Endothelial cell of umbilical vein (primary cell): ENCODE results near the gene ZNF708. TPM values are rescaled to one million over a fixed set of nuclear protein-coding genes. Genes with fewer than 3 reads are reported as not detected.

Source experiments
- BruUV-seq: library from RNA; stranded (reverse); fragments of 400-500 nt; replicated peaks from 2 replicates; lab custom pipeline; 2021; lab: Mats Ljungman, UMichigan
- CTCF ChIA-PET: fragments of 300-600, 350-600 bp; sonication (Branson Sonifier 250); formaldehyde crosslinking; loops from one replicate; lab custom pipeline; 2021; ENCODE audit warnings: antibody characterized with exemption, inconsistent platforms; lab: Charles Lee
- POLR2A ChIA-PET: fragments of 300-600, 350-600 bp; sonication (Branson Sonifier 250); formaldehyde crosslinking; loops from one replicate; lab custom pipeline; 2021; ENCODE audit warnings: antibody characterized with exemption, inconsistent platforms; lab: Charles Lee
- DNase-seq: peaks from one replicate; pipeline ENCODE4 v3.0.0-alpha.2; 2011; ENCODE audit warnings: low read depth, low spot score
- FAIRE-seq: peaks from 2 replicates; lab custom pipeline; 2011; peaks lifted over from hg19 to GRCh38; lab: Jason Lieb, UNC
- H2AFZ ChIP-seq: 2 replicates; pipeline ENCODE4 v1.6.0; 2012; ENCODE audit warnings: low read depth, low read length, control low read depth, inconsistent platforms
- H3K27ac ChIP-seq: 2 replicates; pipeline ENCODE4 v1.5.1; 2011; ENCODE audit warnings: low read depth, mild to moderate bottlenecking, control low read depth, low read length, moderate library complexity; ENCODE audit not compliant: insufficient read depth
- H3K27me3 ChIP-seq, 2 experiments: 2 replicates each; pipeline versions ENCODE4 v1.6.0 to v1.6.1; 2011; ENCODE audit warnings: low read length in 2 of 2, mixed read lengths in 1 of 2; ENCODE audit not compliant: control insufficient read depth in 2 of 2, insufficient read depth in 2 of 2
- H3K36me3 ChIP-seq, 2 experiments: 2 replicates in 1 of 2; 3 replicates in 1 of 2; pipeline ENCODE4 v1.5.1; 2011; ENCODE audit warnings: low read length in 2 of 2, mild to moderate bottlenecking in 1 of 2, moderate library complexity in 1 of 2; ENCODE audit not compliant: control insufficient read depth in 2 of 2, insufficient read depth in 2 of 2; ENCODE audit errors: extremely low read depth in 1 of 2
- H3K4me1 ChIP-seq: 3 replicates; pipeline ENCODE4 v1.5.1; 2011; ENCODE audit warnings: mild to moderate bottlenecking, low read length; ENCODE audit not compliant: control insufficient read depth, insufficient read depth; ENCODE audit errors: extremely low read depth
- H3K4me2 ChIP-seq: 2 replicates; pipeline ENCODE4 v1.6.1; 2011; ENCODE audit warnings: low read length, control low read depth, mixed read lengths; ENCODE audit not compliant: insufficient read depth
- H3K4me3 ChIP-seq, 3 experiments: fragments of 200-600 bp in 1 of 3; sonication (generic), shearing (Covaris generic) in 1 of 3; replicated peaks in 1 of 3; 2 replicates each; pipeline ENCODE4 v1.5.1; 2011 to 2016; ENCODE audit warnings: control low read depth in 3 of 3, low read length in 3 of 3, mild to moderate bottlenecking in 2 of 3, inconsistent platforms in 1 of 3, low read depth in 1 of 3, moderate library complexity in 1 of 3; ENCODE audit not compliant: insufficient read depth in 1 of 3
- H3K79me2 ChIP-seq: 2 replicates; pipeline ENCODE4 v1.6.0; 2012; ENCODE audit warnings: low read length, inconsistent platforms; ENCODE audit not compliant: control insufficient read depth, insufficient read depth
- H3K9ac ChIP-seq: replicated peaks from 2 replicates; pipeline ENCODE3; 2011; ENCODE audit warnings: low read length, control low read depth; ENCODE audit not compliant: insufficient read depth; ENCODE audit errors: extremely low read depth
- H3K9me1 ChIP-seq: replicated peaks from 3 replicates; pipeline ENCODE4 v1.6.0; 2011; ENCODE audit warnings: mild to moderate bottlenecking, low read length; ENCODE audit not compliant: control insufficient read depth, insufficient read depth; ENCODE audit errors: extremely low read depth
- H3K9me3 ChIP-seq: replicated peaks from 2 replicates; pipeline ENCODE4 v1.5.1; 2012; ENCODE audit warnings: low read length, inconsistent platforms; ENCODE audit not compliant: control insufficient read depth, insufficient read depth
- H4K20me1 ChIP-seq: replicated peaks from 2 replicates; pipeline ENCODE3; 2011; ENCODE audit warnings: mild to moderate bottlenecking, low read length; ENCODE audit not compliant: control insufficient read depth, insufficient read depth; ENCODE audit errors: extremely low read depth
- CTCF ChIP-seq, 2 donors: IDR thresholded peaks; 1 replicate in 1 of 2; 2 replicates in 1 of 2; pipeline ENCODE4 v1.5.1; 2011; ENCODE audit warnings: low read length in 2 of 2, mild to moderate bottlenecking in 2 of 2, moderate library complexity in 2 of 2, control low read depth in 1 of 2, inconsistent platforms in 1 of 2, low read depth in 1 of 2; ENCODE audit not compliant: insufficient read depth in 1 of 2; ENCODE audit errors: extremely low read depth in 1 of 2
- EZH2 ChIP-seq: IDR thresholded peaks from 2 replicates; pipeline ENCODE4 v1.6.1; 2012; ENCODE audit warnings: borderline replicate concordance, low read depth, mild to moderate bottlenecking, moderate library complexity, low read length, inconsistent platforms; ENCODE audit not compliant: severe bottlenecking
- FOS ChIP-seq: IDR thresholded peaks from 2 replicates; pipeline ENCODE4 v1.6.1; 2011; ENCODE audit warnings: mild to moderate bottlenecking, low read length, moderate library complexity, borderline replicate concordance; ENCODE audit not compliant: insufficient read depth
- GATA2 ChIP-seq: IDR thresholded peaks from 2 replicates; pipeline ENCODE4 v1.7.0; 2011; ENCODE audit warnings: low read depth, mild to moderate bottlenecking, moderate library complexity, mixed read lengths, low read length; ENCODE audit not compliant: insufficient read length, insufficient read depth
- JUN ChIP-seq: IDR thresholded peaks from 2 replicates; pipeline ENCODE4 v1.6.1; 2011; ENCODE audit warnings: borderline replicate concordance, low read depth; ENCODE audit not compliant: insufficient read length, insufficient read depth
- MAX ChIP-seq: IDR thresholded peaks from 2 replicates; pipeline ENCODE4 v1.6.1; 2011; ENCODE audit not compliant: insufficient read depth, insufficient read length
- MYC ChIP-seq: IDR thresholded peaks from one replicate; pipeline ENCODE4 v1.6.1; 2011; ENCODE audit warnings: mild to moderate bottlenecking, low read depth, low read length
- POLR2A ChIP-seq: IDR thresholded peaks from 2 replicates; pipeline ENCODE4 v1.6.1; 2012; ENCODE audit warnings: low read depth, mild to moderate bottlenecking, control low read depth, low read length
- POLR2AphosphoS5 ChIP-seq: IDR thresholded peaks from 2 replicates; pipeline ENCODE4 v1.6.1; 2012; ENCODE audit warnings: low read depth, mild to moderate bottlenecking, control low read depth, low read length, moderate library complexity; ENCODE audit not compliant: insufficient read depth
- dilution Hi-C: fragments of 300-500 bp; cut with MboI; formaldehyde crosslinking; loops from one replicate; pipeline ENCODE4 v1.15.0; 2019; ENCODE audit warnings: low sequenced_read_pairs; ENCODE audit not compliant: extremely low pct_ligation_motif_present
- intact Hi-C: fragments of 100-400 bp; cut with micrococcal nuclease; formaldehyde crosslinking; loops from one replicate; pipeline ENCODE4 v1.10.0; 2022
- polyA plus RNA-seq, 4 experiments: library from polyadenylated mRNA; depleted of rRNA in 3 of 4; stranded (reverse) in 3 of 4; unstranded in 1 of 4; fragments of >200 nt; gene quantifications; 2 replicates each; pipeline versions ENCODE4 v1.2.1 to v1.2.3, GENCODE V29; 2011 to 2012; ENCODE audit warnings: missing spikeins in 1 of 4
- total RNA-seq: library from RNA; stranded (reverse); gene quantifications from 2 replicates; pipeline ENCODE4 v1.2.3, GENCODE V29; 2021

Gene ZNF708
- total and polyA plus RNA-seq, 2 donors (not counting 3 experiments of a cell fraction or from before 2014, with no cell fraction given): 1.7 to 10.4 TPM

GRCh38 chr19:21323000-21323399, 6.2 kb downstream of the ZNF708 start:
- no peaks in the 10 kb centered on the region for H3K27me3 ChIP-seq
- FAIRE-seq: no peak
- no peak overlapping the region for H3K9ac ChIP-seq
- DNase-seq: no peak
- no peaks in the 10 kb centered on the region for H4K20me1 ChIP-seq
- TF ChIP-seq GATA2 (no peak), JUN (no peak), EZH2 (no peak), FOS (no peak), CTCF (IDR thresholded peaks at IDR 0.05; ENCODE audit: extremely low read depth in 1 of 2, insufficient read depth in 1 of 2, low read depth in 1 of 2, low read length in 2 of 2) (no peak), POLR2AphosphoS5 (no peak), POLR2A (no peak), MYC (no peak), MAX (no peak)
- H3K4me3 ChIP-seq: no peak overlapping the region
- dilution Hi-C loops (no loop called here), intact Hi-C loops (loop anchor here (10.0 kb wide), 1 partner anchor 178 kb away; the partner anchor contains the start of gene ZNF431)
- no peaks in the 10 kb centered on the region for H3K9me1 ChIP-seq
- H3K4me1 ChIP-seq: peaks cover 3% of the 10 kb centered on the region
- CTCF ChIA-PET: no interaction called here
- no peak overlapping the region for H2AFZ ChIP-seq
- no peaks in the 10 kb centered on the region for H3K36me3 ChIP-seq
- H3K9me3 ChIP-seq: no peaks in the 10 kb centered on the region
- no TSS peak for BruUV-seq
- no peak overlapping the region for H3K27ac ChIP-seq
- POLR2A ChIA-PET: no interaction called here
- H3K79me2 ChIP-seq: peaks cover 60% of the 10 kb centered on the region
- H3K4me2 ChIP-seq: no peak overlapping the region
